Measurements from ENCODE around the gene PAX8.

The PAX8 gene

GRCh38 chr2:113201496-113202304 lies 77.0 kb downstream of the PAX8 start:
- H2AK5ac ChIP-seq (ENCODE audit: low read depth, low read length): peak overlapping the region; percentile 86
- no peak overlapping the region for H3K4ac ChIP-seq (ENCODE audit: low read length)
- no peak overlapping the region for H3K4me2 ChIP-seq (ENCODE audit: insufficient read depth, low read length, poor library complexity, severe bottlenecking)
- H3K23ac ChIP-seq (ENCODE audit: low read depth, low read length, poor library complexity): no peak overlapping the region
- no peak overlapping the region for H3K4me3 ChIP-seq (ENCODE audit: low read length in 2 of 2)
- peak overlapping the region; percentile 42 for H2BK5ac ChIP-seq (ENCODE audit: low read length)
- peaks cover 0 to 16% (median 11%) of the 10 kb centered on the region in 3 experiments for H3K27me3 ChIP-seq (ENCODE audit: control insufficient read depth in 3 of 3, insufficient read depth in 3 of 3, low read depth in 1 of 3, low read length in 3 of 3)
- H2BK15ac ChIP-seq (ENCODE audit: low read length): peak overlapping the region; percentile 91
- no peaks in the 10 kb centered on the region for H3K9me3 ChIP-seq (replicated peaks in 1 of 2; ENCODE audit: control insufficient read depth in 2 of 2, insufficient read depth in 1 of 2, low read depth in 1 of 2, low read length in 2 of 2)
- H3K4me1 ChIP-seq (ENCODE audit: control insufficient read depth in 2 of 2, insufficient read depth in 1 of 2, low read depth in 1 of 2, low read length in 2 of 2): peaks cover 12 to 19% of the 10 kb centered on the region in 2 donors
- no peak for DNase-seq (ENCODE audit: low spot score)
- H3K14ac ChIP-seq (ENCODE audit: low read length): peak overlapping the region; percentile 9
- no peak overlapping the region for H4K8ac ChIP-seq (ENCODE audit: low read depth, low read length)
- peak overlapping the region; percentile 67 for H3K18ac ChIP-seq (ENCODE audit: low read length)
- H3K79me1 ChIP-seq (ENCODE audit: low read depth, low read length): no peaks in the 10 kb centered on the region
- peak overlapping the region; percentile 68 for H2AFZ ChIP-seq (ENCODE audit: low read length)
- WGBS, 2 donors (ENCODE audit: extremely low coverage in 2 of 2, insufficient read length in 2 of 2, insufficient replicate concordance in 1 of 2): no CpG with 5 or more reads among the region's 8 CpGs
- peak overlapping the region; percentile 78 for H3K9ac ChIP-seq (ENCODE audit: low read depth, low read length, poor library complexity)
- H2BK120ac ChIP-seq (ENCODE audit: low read depth, low read length): no peak overlapping the region
- no peaks in the 10 kb centered on the region for H3K36me3 ChIP-seq (replicated peaks in 1 of 2; ENCODE audit: control insufficient read depth in 2 of 2, insufficient read depth in 2 of 2, low read length in 2 of 2)
- no peak overlapping the region for H4K91ac ChIP-seq (ENCODE audit: low read depth, low read length, poor library complexity)
- no peak overlapping the region for H3K27ac ChIP-seq (replicated peaks; ENCODE audit: low read length)
- H2BK12ac ChIP-seq (ENCODE audit: low read length): no peak overlapping the region

- no peaks in the 10 kb centered on the region for H3K36me3 ChIP-seq (replicated peaks in 1 of 2; ENCODE audit: control insufficient read depth in 2 of 2, insufficient read depth in 2 of 2, low read length in 2 of 2)
- WGBS, 2 donors (ENCODE audit: extremely low coverage in 2 of 2, insufficient read length in 2 of 2, insufficient replicate concordance in 1 of 2): no CpG with 5 or more reads among the region's 17 CpGs
Observed at GRCh38 chr2:113200736-113201490, 77.8 kb downstream of the PAX8 start.

GRCh38 chr2:113200236-113200635 lies 78.5 kb downstream of the PAX8 start:
- no peak overlapping the region for H3K14ac ChIP-seq (ENCODE audit: low read length)
- H3K4me3 ChIP-seq (ENCODE audit: low read length in 2 of 2): peak overlapping the region in 1 of 2 donors; percentile 27
- H3K4me1 ChIP-seq (ENCODE audit: control insufficient read depth in 2 of 2, insufficient read depth in 1 of 2, low read depth in 1 of 2, low read length in 2 of 2): peaks cover 12 to 19% of the 10 kb centered on the region in 2 donors
- no peak overlapping the region for H3K18ac ChIP-seq (ENCODE audit: low read length)
- peaks cover 0 to 21% (median 16%) of the 10 kb centered on the region in 3 experiments for H3K27me3 ChIP-seq (ENCODE audit: control insufficient read depth in 3 of 3, insufficient read depth in 3 of 3, low read depth in 1 of 3, low read length in 3 of 3)
- no peak overlapping the region for H3K9ac ChIP-seq (ENCODE audit: low read depth, low read length, poor library complexity)
- no peak overlapping the region for H3K4ac ChIP-seq (ENCODE audit: low read length)
- no peak for DNase-seq (ENCODE audit: low spot score)
- H2BK120ac ChIP-seq (ENCODE audit: low read depth, low read length): no peak overlapping the region
- H3K23ac ChIP-seq (ENCODE audit: low read depth, low read length, poor library complexity): no peak overlapping the region
- H2BK12ac ChIP-seq (ENCODE audit: low read length): no peak overlapping the region
- no peak overlapping the region for H2AK5ac ChIP-seq (ENCODE audit: low read depth, low read length)
- H2AFZ ChIP-seq (ENCODE audit: low read length): no peak overlapping the region
- no peak overlapping the region for H2BK5ac ChIP-seq (ENCODE audit: low read length)
- H3K79me1 ChIP-seq (ENCODE audit: low read depth, low read length): no peaks in the 10 kb centered on the region
- H4K91ac ChIP-seq (ENCODE audit: low read depth, low read length, poor library complexity): no peak overlapping the region
- no CpG with 5 or more reads among the region's 4 CpGs for WGBS, 2 donors (ENCODE audit: extremely low coverage in 2 of 2, insufficient read length in 2 of 2, insufficient replicate concordance in 1 of 2)
- H3K9me3 ChIP-seq (replicated peaks in 1 of 2; ENCODE audit: control insufficient read depth in 2 of 2, insufficient read depth in 1 of 2, low read depth in 1 of 2, low read length in 2 of 2): no peaks in the 10 kb centered on the region
- H4K8ac ChIP-seq (ENCODE audit: low read depth, low read length): no peak overlapping the region
- H3K4me2 ChIP-seq (ENCODE audit: insufficient read depth, low read length, poor library complexity, severe bottlenecking): no peak overlapping the region
- no peak overlapping the region for H2BK15ac ChIP-seq (ENCODE audit: low read length)
- H3K36me3 ChIP-seq (replicated peaks in 1 of 2; ENCODE audit: control insufficient read depth in 2 of 2, insufficient read depth in 2 of 2, low read length in 2 of 2): no peaks in the 10 kb centered on the region
- H3K27ac ChIP-seq (replicated peaks; ENCODE audit: low read length): no peak overlapping the region

More at GRCh38 chr2:113200736-113201490, 77.8 kb downstream of the PAX8 start:
- Histone ChIP-seq H2BK12ac (ENCODE audit: low read length) (no peak overlapping the region), H4K8ac (ENCODE audit: low read depth, low read length) (no peak overlapping the region), H3K9ac (ENCODE audit: low read depth, low read length, poor library complexity) (peak overlapping the region; percentile 45), H3K27me3 (ENCODE audit: control insufficient read depth in 3 of 3, insufficient read depth in 3 of 3, low read depth in 1 of 3, low read length in 3 of 3) (peaks cover 0 to 19% (median 16%) of the 10 kb centered on the region in 3 experiments), H3K23ac (ENCODE audit: low read depth, low read length, poor library complexity) (peak overlapping the region; percentile 46), H3K4ac (ENCODE audit: low read length) (no peak overlapping the region), H3K79me1 (ENCODE audit: low read depth, low read length) (no peaks in the 10 kb centered on the region), H3K18ac (ENCODE audit: low read length) (no peak overlapping the region), H3K4me1 (ENCODE audit: control insufficient read depth in 2 of 2, insufficient read depth in 1 of 2, low read depth in 1 of 2, low read length in 2 of 2) (peaks cover 12 to 19% of the 10 kb centered on the region in 2 donors), H3K27ac (replicated peaks; ENCODE audit: low read length) (no peak overlapping the region), H2BK15ac (ENCODE audit: low read length) (peak overlapping the region; percentile 91), H2BK120ac (ENCODE audit: low read depth, low read length) (no peak overlapping the region), H4K91ac (ENCODE audit: low read depth, low read length, poor library complexity) (no peak overlapping the region), H2AFZ (ENCODE audit: low read length) (no peak overlapping the region), H3K4me2 (ENCODE audit: insufficient read depth, low read length, poor library complexity, severe bottlenecking) (no peak overlapping the region), H3K9me3 (replicated peaks in 1 of 2; ENCODE audit: control insufficient read depth in 2 of 2, insufficient read depth in 1 of 2, low read depth in 1 of 2, low read length in 2 of 2) (no peaks in the 10 kb centered on the region), H2BK5ac (ENCODE audit: low read length) (no peak overlapping the region), H3K4me3 (ENCODE audit: low read length in 2 of 2) (no peak overlapping the region), H3K14ac (ENCODE audit: low read length) (no peak overlapping the region), H2AK5ac (ENCODE audit: low read depth, low read length) (peak overlapping the region; percentile 86)
- DNase-seq (ENCODE audit: low spot score): no peak
